ENCODE results near the gene MAP4K5.
"Not testable (repeated sequence)": the region's sequence is repeated elsewhere in the genome, so short reads cannot be mapped to it uniquely, and the experiment has no call there.

Gene MAP4K5

DNA sequence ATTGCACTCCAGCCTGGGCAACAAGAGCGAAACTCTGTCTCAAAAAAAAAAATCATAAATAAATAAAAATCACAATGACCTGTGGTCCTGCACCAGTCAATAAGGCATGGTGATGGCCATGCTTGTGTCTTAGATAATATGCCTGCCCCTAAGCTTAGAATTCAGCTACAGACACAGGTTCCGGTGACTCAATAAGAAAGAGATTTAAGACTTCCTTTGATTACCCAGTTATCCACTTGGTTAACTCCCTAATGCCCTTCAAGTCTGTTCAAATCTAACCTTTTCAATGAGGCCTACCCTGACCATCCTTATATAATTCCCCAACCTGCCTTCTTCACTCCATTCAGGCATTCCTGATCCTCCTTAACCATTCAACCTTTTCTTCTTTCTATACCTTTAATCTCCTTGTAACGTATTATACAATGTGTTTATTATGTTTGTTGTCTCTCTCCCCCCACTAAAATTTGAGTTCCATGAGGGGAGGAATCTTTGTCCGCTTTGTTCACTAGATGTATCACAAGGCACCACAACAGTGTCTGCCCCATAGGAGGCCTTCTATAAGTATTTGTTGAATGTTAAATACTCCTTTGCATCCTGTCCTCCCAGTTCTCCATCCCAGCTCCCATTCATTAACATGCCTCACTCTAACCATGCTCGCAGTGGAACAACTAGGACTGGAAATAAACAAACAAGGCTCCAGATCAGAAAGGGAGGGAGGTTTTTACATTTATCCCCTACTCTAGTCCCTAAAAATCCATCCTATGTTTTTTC is 8.9 kb downstream of the MAP4K5 start:
- H3K9me3 Mint-ChIP-seq = no peaks in the 10 kb centered on the region
- H3K4me3 Mint-ChIP-seq = peak overlapping the region; percentile 2
- ATAC-seq = no peak
- peak overlapping the region; percentile 11 for H3K27ac Mint-ChIP-seq
- no peak for DNase-seq (ENCODE audit: low spot score in 2 of 2)
- peaks cover 18% of the 10 kb centered on the region for H3K36me3 Mint-ChIP-seq
- peaks cover 60% of the 10 kb centered on the region for H3K4me1 Mint-ChIP-seq

DNA sequence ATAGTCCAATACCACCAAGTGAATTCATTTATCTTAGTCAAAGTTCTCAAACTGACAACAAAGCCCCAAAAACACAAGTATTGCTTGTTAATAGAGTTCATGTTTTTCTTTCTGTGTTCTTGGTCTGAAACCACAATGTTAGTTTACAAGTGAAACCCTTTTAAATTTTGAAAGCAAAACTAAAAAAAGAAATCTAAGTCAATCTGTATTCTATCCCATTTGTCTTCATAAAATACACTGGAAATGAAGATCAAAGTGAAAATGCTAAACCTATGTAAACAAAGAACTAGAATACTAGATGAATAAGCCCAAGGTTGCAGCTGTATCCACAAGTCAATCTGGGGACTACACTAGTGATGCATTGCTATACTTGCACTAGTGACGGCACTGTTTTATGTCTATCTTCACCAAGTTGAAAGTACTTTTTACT is 10.4 kb downstream of the MAP4K5 start:
- peak overlapping the region; percentile 95 for H3K27ac Mint-ChIP-seq
- ATAC-seq = peak; percentile 87
- H3K4me1 Mint-ChIP-seq = peaks cover 53% of the 10 kb centered on the region
- peak overlapping the region; percentile 57 for H3K4me3 Mint-ChIP-seq
- no peaks in the 10 kb centered on the region for H3K9me3 Mint-ChIP-seq
- H3K36me3 Mint-ChIP-seq = peaks cover 12% of the 10 kb centered on the region
- DNase-seq (ENCODE audit: low spot score in 2 of 2) = no peak

DNA sequence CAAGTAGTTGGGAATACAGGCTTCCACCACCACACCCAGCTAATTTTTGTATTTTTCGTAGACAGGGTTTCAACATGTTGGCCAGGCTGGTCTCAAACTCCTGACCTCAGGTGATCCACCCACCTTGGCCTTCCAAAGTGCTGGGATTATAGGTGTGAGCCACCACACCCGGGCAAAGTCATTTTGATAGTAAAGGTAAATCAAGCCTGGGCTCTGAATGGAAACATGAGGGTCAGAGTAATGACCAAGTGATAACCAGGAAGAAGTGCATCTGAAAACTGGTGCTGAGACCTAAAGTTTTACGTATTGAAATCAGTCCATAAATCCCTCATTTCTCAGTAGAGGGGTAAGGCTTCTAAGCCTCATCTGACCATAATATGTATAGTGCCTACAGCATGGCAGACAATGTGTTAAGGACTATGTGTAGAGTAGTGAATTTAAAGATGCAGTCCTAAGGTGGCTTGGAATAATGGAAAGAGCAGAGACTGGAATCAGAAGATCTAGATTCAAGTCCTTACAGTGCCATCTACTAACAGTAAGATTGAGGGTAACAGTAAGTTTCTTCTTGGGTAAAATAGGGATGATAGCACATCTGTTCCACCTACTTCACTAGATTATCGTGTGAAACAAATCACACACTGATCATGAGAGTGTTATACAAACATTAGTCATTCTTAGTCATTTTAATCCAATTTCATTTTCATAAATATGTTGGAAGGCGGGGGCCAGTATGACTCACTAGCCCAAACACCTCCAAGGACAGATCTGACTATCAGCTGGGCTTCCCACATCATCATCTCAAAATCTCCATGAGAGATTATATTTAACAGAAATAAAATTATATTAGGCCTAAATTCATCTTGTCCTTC is 11.2 kb downstream of the MAP4K5 start:
- Mint-ChIP-seq H3K9me3 (no peaks in the 10 kb centered on the region), H3K4me3 (peak overlapping the region; percentile 57), H3K27ac (peak overlapping the region; percentile 95), H3K4me1 (peaks cover 48% of the 10 kb centered on the region), H3K36me3 (peaks cover 12% of the 10 kb centered on the region)
- DNase-seq (ENCODE audit: low spot score in 2 of 2) = peak in 1 of 2 donors; percentile 69
- peak; percentile 92 for ATAC-seq

DNA sequence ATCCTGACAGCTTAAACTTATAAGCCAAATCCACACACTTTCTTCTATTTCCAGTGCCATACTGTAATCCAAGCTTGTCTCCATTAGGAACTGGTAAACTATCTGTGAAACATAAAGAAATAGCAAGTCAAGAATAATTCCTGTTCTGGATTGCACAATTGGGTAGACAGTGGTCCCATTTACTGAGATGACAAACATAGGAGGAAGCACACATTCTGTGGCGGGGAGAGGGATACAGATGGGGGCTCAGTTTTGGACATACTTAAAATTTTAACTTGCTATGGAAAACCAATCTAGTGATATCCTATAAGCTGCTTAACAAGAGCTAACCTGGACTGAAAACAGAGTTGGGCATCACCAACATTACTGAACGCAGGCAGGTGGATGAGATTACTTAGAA is 16.3 kb downstream of the MAP4K5 start:
- ATAC-seq = no peak
- Mint-ChIP-seq H3K4me1 (peaks cover 3% of the 10 kb centered on the region), H3K27ac (no peak overlapping the region), H3K9me3 (no peaks in the 10 kb centered on the region), H3K36me3 (no peaks in the 10 kb centered on the region), H3K4me3 (no peak overlapping the region)
- DNase-seq (ENCODE audit: low spot score in 2 of 2) = no peak

DNA sequence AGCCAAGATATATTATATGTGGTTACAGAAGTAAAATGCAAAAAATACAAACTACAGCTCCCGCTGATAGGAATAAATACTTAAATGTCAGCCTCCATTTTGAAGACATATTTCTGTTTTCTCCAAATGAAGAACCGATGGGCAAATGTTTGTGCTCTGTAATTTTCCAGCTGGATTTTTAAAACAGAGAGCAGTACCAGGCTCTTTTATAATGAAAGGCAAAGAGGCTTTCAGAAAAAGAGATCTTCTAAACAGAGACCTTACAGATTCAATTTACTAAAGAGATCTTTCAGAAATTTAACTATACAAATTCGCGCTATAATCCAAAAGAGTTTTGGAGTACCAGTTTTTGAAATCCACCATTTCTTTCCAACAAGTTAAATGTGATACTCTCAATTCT is 19.9 kb downstream of the MAP4K5 start:
- H3K36me3 Mint-ChIP-seq = no peaks in the 10 kb centered on the region
- H3K27ac Mint-ChIP-seq = no peak overlapping the region
- peaks cover 9% of the 10 kb centered on the region for H3K4me1 Mint-ChIP-seq
- ATAC-seq (no peak), DNase-seq (ENCODE audit: low spot score in 2 of 2) (no peak)
- H3K9me3 Mint-ChIP-seq = no peaks in the 10 kb centered on the region
- no peak overlapping the region for H3K4me3 Mint-ChIP-seq

DNA sequence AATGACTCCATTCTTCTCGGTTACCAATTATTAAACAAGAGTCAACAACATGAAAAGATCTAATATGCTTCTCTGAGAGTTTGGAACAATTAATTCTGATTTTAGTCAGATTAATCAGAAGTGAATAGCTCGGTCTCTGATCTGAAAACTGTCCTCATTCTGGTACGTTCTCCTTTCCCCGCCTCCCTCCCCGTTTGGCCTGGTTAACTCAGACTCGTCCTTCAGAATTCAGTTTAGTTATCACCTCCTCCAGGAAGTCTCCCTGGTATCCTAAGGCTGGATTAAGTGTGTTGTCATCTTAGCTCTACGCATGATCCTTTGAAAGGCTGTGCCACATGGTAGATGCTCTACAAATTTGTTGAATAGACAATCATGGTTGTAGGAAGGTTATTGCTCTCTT is 22.2 kb downstream of the MAP4K5 start:
- ATAC-seq (no peak), DNase-seq (ENCODE audit: low spot score in 2 of 2) (no peak)
- Mint-ChIP-seq H3K9me3 (no peaks in the 10 kb centered on the region), H3K36me3 (no peaks in the 10 kb centered on the region), H3K4me3 (no peak overlapping the region), H3K27ac (no peak overlapping the region), H3K4me1 (peaks cover 14% of the 10 kb centered on the region)

DNA sequence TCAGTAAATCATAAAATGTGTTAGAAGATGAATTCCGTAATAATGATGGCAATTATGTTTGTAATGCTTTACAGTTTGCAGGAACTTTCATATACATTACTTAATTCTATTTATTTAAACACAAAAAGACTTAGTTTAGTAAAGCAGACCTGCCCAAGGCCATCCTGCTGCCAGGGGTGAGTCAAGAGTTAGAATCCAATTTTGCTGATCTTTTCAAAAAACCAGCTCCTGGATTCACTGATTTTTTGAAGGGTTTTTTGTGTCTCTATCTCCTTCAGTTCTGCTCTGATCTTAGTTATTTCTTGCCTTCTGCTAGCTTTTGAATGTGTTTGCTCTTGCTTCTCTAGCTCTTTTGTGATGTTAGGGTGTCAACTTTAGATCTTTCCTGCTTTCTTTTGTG is 25.3 kb downstream of the MAP4K5 start:
- H3K9me3 Mint-ChIP-seq; ATAC-seq; H3K36me3 Mint-ChIP-seq; DNase-seq (ENCODE audit: low spot score in 2 of 2); H3K4me3 Mint-ChIP-seq: not testable (repeated sequence)
- Mint-ChIP-seq H3K4me1 (peaks cover 14% of the 10 kb centered on the region), H3K27ac (peak overlapping the region; percentile 6)

DNA sequence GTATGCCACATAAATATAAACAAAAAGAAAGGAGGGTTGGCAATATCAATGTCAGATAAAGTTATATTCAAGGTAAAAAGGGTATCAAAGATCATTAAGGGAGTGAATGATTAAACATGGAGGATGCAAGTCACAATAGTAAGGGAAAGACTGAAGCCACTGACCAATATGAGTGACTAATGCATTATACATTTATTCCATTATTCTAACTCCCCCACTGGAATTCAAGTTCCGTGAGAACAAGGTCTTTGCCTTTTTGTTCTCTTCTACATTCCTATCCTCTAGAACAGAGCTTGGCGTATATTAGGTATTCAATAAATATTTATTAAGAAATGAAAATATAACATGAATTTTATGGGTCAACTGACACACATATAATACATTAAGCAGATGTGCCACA is 30.7 kb downstream of the MAP4K5 start:
- Mint-ChIP-seq H3K4me1 (peaks cover 12% of the 10 kb centered on the region), H3K36me3 (peaks cover 27% of the 10 kb centered on the region), H3K9me3 (no peaks in the 10 kb centered on the region), H3K27ac (no peak overlapping the region), H3K4me3 (no peak overlapping the region)
- DNase-seq (ENCODE audit: low spot score in 2 of 2) = no peak
- ATAC-seq = no peak

DNA sequence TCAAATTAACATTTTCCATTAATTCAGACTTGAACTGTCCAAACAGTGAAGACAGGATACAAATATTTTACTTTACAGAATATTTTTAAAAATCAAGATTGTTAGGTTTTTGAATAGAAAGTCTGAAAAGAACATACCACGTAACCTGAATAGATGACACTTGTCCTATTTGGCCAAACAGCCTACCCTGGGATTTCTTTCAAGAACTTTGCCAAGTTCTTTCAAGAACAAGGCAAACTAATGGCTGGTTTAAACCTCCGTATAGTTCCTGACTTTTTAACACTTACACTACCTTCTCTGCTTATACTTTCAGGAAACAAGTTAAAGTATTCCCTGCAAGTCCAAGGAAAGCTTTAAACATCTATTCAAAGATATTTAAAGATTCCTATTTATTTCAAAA is 35.0 kb downstream of the MAP4K5 start:
- no peak overlapping the region for H3K27ac Mint-ChIP-seq
- no peaks in the 10 kb centered on the region for H3K9me3 Mint-ChIP-seq
- H3K4me1 Mint-ChIP-seq = peaks cover 25% of the 10 kb centered on the region
- DNase-seq (ENCODE audit: low spot score in 2 of 2) (no peak), ATAC-seq (no peak)
- peaks cover 37% of the 10 kb centered on the region for H3K36me3 Mint-ChIP-seq
- H3K4me3 Mint-ChIP-seq = no peak overlapping the region

DNA sequence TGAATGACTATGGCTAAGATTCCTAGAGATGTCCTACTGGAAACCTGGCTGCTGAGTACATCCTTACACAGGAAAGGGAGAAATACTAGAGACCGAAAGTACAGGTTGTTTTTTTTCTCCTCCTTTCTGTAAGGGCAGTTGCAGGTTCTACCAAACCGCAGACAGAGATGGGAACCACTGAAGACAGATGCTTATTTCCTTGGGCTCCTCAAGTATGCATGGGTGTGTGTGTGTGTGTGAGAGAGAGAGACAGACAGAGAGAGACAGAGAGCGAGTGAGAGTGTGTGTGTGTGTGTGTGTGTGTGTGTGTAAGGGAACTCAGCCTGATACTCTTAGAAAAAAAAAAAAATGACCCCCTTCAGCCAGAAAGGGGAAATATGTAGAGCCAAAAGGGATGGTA is 42.5 kb downstream of the MAP4K5 start:
- H3K9me3 Mint-ChIP-seq = no peaks in the 10 kb centered on the region
- H3K27ac Mint-ChIP-seq = peak overlapping the region; percentile 10
- peaks cover 17% of the 10 kb centered on the region for H3K36me3 Mint-ChIP-seq
- no peak overlapping the region for H3K4me3 Mint-ChIP-seq
- DNase-seq (ENCODE audit: low spot score in 2 of 2) (no peak), ATAC-seq (no peak)
- peaks cover 11% of the 10 kb centered on the region for H3K4me1 Mint-ChIP-seq

DNA sequence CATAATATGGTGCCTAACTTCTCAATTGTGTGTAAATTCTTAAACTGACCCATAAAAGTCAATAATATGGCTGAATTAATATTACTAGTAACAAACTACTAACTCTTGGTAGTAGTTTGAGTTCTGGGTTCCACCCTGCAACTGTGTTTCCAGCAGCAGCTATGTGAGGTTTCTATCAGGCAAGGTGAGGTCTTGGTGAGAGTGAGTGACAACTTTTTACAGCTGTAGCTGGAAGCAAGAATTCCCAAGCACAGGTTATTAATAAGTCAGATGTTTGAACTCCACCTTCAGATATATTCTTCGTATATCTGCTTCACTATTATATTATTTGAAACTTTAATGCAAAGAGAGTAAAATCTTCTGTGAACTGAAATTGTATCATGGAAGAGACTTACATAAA is 43.8 kb downstream of the MAP4K5 start:
- H3K36me3 Mint-ChIP-seq = peaks cover 25% of the 10 kb centered on the region
- no peak overlapping the region for H3K27ac Mint-ChIP-seq
- H3K9me3 Mint-ChIP-seq = no peaks in the 10 kb centered on the region
- peaks cover 8% of the 10 kb centered on the region for H3K4me1 Mint-ChIP-seq
- no peak overlapping the region for H3K4me3 Mint-ChIP-seq
- DNase-seq (ENCODE audit: low spot score in 2 of 2) (no peak), ATAC-seq (no peak)

DNA sequence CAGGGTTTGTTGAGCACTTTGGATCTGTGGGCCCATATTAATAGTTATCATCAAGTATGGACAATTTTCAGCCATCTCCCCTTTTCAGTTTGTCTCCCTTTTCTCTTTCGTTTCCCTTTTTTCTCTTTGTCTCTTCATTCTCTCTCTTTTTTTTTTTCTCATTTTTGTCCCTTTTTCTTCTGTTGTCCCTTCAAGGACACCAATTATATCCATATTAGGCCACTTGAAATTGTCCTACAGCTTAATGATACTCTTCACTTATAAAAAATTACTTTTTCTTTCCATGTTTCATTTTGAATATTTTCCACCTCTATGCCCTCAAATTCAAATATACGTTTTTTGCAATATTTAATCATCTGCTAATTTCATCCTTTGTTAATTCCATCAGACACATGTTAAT is 53.3 kb downstream of the MAP4K5 start:
- Mint-ChIP-seq H3K4me1 (no peaks in the 10 kb centered on the region), H3K9me3 (no peaks in the 10 kb centered on the region)

DNA sequence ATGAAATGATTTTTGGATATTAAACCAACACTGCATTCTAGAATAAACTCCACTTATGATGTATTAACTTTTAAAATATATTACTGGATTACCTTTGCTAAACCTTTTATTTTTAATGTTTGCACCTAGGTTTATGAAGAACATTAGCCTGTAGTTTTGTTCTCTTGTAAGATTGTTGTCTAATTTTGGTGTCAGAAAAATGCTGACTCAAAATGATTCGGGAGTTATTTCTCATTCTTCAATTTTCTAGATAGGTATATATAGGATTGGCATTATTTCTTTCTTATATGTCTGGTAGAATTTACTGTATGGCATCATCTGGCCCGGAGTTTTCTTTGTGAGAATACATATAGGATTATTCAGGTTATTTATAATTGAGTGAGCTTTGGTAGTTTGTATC is 54.6 kb downstream of the MAP4K5 start:
- Mint-ChIP-seq H3K9me3 (no peaks in the 10 kb centered on the region), H3K36me3 (peaks cover 52% of the 10 kb centered on the region)

More for the DNA sequence above, 53.3 kb downstream of the MAP4K5 start:
- ATAC-seq (no peak), DNase-seq (ENCODE audit: low spot score in 2 of 2) (no peak)
- no peak overlapping the region for H3K27ac Mint-ChIP-seq
- H3K36me3 Mint-ChIP-seq = peaks cover 44% of the 10 kb centered on the region
- H3K4me3 Mint-ChIP-seq = no peak overlapping the region

DNA sequence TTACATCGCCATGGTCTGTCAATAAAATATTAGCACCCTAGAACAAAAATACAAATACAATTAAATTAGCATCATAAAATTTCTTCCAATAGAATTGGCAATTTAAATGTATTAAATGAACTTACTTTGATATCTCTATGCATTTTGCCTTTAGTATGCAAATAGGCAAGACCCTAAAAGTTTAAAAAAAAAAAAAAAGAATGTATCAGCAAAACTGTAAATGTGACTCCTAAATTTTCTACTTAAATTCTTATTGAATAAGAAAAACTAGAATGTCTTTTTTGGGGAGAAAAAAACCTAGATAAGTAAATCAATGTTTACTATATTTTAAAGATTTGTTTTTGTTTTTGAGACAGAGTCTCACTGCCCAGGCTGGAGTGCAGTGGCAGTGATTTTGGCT is 56.2 kb downstream of the MAP4K5 start:
- Mint-ChIP-seq H3K4me1 (no peaks in the 10 kb centered on the region), H3K4me3 (no peak overlapping the region), H3K9me3 (no peaks in the 10 kb centered on the region), H3K27ac (no peak overlapping the region), H3K36me3 (peaks cover 63% of the 10 kb centered on the region)
- DNase-seq (ENCODE audit: low spot score in 2 of 2) = no peak
- ATAC-seq = no peak

More for the DNA sequence above, 54.6 kb downstream of the MAP4K5 start:
- Mint-ChIP-seq H3K4me3 (no peak overlapping the region), H3K4me1 (no peaks in the 10 kb centered on the region), H3K27ac (no peak overlapping the region)
- ATAC-seq = no peak
- DNase-seq (ENCODE audit: low spot score in 2 of 2) = no peak

DNA sequence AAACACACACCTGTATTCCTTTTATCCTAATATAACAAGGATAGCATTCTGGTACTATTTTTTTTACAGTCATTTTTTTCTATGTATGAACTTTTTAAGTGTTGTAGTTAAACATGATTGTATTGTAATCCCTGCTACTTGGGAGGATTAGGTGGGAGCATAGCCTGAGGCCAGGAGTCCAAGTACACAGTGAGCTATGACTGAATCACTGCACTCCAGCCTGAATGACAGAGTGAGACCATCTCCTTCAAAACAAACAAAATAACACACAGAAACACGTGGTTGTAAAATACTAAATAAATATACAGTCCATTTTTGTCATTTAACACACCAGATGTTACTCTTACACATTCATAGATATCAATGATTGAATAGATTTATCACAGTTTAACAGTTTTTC is 56.9 kb downstream of the MAP4K5 start:
- Mint-ChIP-seq H3K27ac (no peak overlapping the region), H3K9me3 (peaks cover 2% of the 10 kb centered on the region), H3K36me3 (peaks cover 70% of the 10 kb centered on the region), H3K4me3 (no peak overlapping the region), H3K4me1 (no peaks in the 10 kb centered on the region)
- ATAC-seq = no peak
- no peak for DNase-seq (ENCODE audit: low spot score in 2 of 2)

Data from stimulated activated effector memory CD8-positive, alpha-beta T cell treated with anti-CD3 and anti-CD28 coated beads, Interleukin-12 subunit alpha, Interleukin-12 subunit beta, amount 100 ng/mL, for 72 hours (primary cell).